Stomach smooth muscle (tissue), 2 donors: ENCODE results near the gene SAP30BP.

Experiments used
- H3K27ac ChIP-seq: one replicate; pipeline ENCODE4 v1.7.0; 2013; ENCODE audit warnings: mild to moderate bottlenecking, low read length, inconsistent platforms
- H3K27me3 ChIP-seq, 2 donors: one replicate each; pipeline ENCODE4 v1.7.0; 2013; ENCODE audit warnings: low read length in 2 of 2; ENCODE audit not compliant: insufficient read depth in 2 of 2, control insufficient read depth in 1 of 2
- H3K36me3 ChIP-seq, 2 donors: one replicate each; pipeline ENCODE4 v1.7.0; 2013; ENCODE audit warnings: low read length in 2 of 2; ENCODE audit not compliant: control insufficient read depth in 2 of 2, insufficient read depth in 2 of 2
- H3K4me1 ChIP-seq: one replicate; pipeline ENCODE4 v1.7.0; 2013; ENCODE audit warnings: low read length; ENCODE audit not compliant: control insufficient read depth, insufficient read depth
- H3K4me3 ChIP-seq, 2 donors: one replicate each; pipeline ENCODE4 v1.7.0; 2013; ENCODE audit warnings: low read length in 2 of 2
- H3K9ac ChIP-seq, 2 donors: one replicate each; pipeline ENCODE4 v1.7.0; 2013; ENCODE audit warnings: low read length in 2 of 2, mild to moderate bottlenecking in 1 of 2
- H3K9me3 ChIP-seq, 2 donors: one replicate each; pipeline ENCODE4 v1.7.0; 2013; ENCODE audit warnings: low read length in 2 of 2; ENCODE audit not compliant: control insufficient read depth in 2 of 2
- donor health status: healthy.
- donor health status: Pancreatic carcinoma.

SAP30BP gene

DNA sequence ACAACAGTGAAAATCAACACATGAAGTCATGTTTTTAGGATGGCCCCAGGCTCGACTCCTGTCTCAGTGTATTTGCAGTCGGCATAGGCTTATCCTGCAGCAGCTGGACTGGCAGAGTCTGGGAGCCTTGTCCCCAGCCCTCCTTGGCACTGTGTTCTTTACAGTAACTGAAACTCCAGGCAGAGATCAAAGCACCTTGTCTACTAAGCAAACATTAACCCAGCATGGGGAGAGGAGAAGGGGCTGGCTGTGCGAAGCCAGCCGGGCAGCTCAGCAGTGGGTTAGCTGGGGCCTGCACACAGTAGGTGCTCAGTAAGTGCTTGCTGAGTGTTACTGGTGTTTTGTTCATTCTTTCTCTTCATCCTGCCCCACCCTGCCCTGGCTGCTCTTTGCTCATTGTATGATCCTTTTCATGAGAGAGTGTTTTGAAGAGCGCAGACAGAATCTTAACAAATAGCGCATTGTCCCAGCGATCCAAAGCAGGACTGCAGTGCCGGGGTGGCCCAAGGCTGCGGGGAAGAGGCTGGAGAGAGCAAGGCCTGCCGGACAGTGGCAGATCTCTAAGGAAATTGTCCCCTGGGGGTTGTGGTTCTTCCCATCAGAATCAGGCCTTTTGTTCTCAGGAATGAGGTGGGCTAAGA is 30.6 kb downstream of the SAP30BP start:
- peaks cover 44% of the 10 kb centered on the region for H3K4me1 ChIP-seq
- H3K9ac ChIP-seq = no peak overlapping the region
- H3K27ac ChIP-seq = no peak overlapping the region
- H3K27me3 ChIP-seq = no peaks in the 10 kb centered on the region
- no peak overlapping the region for H3K4me3 ChIP-seq
- H3K36me3 ChIP-seq = peaks cover 40 to 48% of the 10 kb centered on the region in 2 donors
- no peaks in the 10 kb centered on the region for H3K9me3 ChIP-seq

DNA sequence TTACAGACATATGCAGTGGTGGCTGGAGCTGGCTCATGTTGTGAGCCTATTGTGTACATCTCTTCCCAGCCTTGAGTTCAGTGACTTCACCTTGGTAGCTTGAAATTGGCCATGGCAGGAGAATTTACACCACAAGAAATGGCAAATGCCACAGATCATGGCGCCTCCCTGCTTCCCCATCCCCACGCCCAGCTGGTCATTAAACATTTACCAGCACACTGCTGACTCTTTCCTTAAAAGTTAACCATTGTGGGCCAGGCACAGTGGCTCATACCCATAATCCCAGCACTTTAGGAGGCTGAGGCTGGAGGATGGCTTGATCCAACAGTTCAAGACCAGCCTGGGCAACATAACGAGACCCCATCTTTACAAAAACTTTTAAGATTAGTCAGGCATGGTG is 31.5 kb downstream of the SAP30BP start:
- Histone ChIP-seq H3K36me3 (peaks cover 49 to 57% of the 10 kb centered on the region in 2 donors), H3K9ac (no peak overlapping the region), H3K4me3 (no peak overlapping the region), H3K27me3 (no peaks in the 10 kb centered on the region), H3K4me1 (peaks cover 35% of the 10 kb centered on the region), H3K9me3 (no peaks in the 10 kb centered on the region), H3K27ac (no peak overlapping the region)

DNA sequence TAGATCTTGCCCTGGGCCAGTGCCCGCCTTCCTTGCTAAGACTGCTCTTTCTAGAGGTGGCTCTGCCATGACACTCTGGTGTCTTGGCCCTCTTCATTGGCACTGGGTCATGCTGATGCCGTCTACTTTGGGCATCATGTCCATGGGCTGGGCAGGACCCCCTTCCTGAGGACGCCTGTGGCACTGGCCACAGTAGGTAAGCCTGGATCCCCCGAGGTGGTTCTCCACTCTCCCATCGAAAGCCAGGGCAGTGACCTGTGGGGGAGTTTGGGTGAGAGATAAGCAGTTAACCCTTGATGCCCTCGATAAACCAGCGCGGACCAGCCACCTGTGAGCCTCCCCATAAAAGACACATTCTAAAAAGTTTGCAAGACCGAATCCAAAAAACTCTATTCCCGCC is 34.1 kb downstream of the SAP30BP start:
- H3K4me3 ChIP-seq = no peak overlapping the region
- H3K27me3 ChIP-seq = no peaks in the 10 kb centered on the region
- H3K36me3 ChIP-seq = peaks cover 62 to 64% of the 10 kb centered on the region in 2 donors
- no peak overlapping the region for H3K9ac ChIP-seq
- H3K4me1 ChIP-seq = peaks cover 25% of the 10 kb centered on the region
- H3K27ac ChIP-seq = peak overlapping the region; percentile 49
- no peaks in the 10 kb centered on the region for H3K9me3 ChIP-seq

DNA sequence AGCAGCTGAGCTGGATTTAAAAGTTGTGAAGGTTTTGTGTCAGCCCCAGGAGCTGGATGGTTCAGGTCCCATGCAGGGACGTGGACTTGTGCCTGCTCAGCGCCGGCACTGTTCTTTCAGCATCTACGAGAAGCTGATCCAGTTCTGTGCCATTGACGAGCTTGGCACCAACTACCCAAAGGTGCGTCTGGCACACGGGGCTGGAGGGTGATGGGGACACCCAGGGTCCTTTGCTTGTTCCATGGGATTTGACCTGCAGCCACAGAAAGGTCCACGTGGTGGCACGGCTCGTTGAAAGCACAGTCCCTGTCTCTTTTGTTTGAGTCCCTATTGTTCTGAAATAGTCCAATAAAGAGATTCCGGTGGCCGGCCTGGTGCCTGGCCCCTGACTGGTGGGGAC is 36.1 kb downstream of the SAP30BP start:
- no peaks in the 10 kb centered on the region for H3K27me3 ChIP-seq
- peaks cover 64 to 66% of the 10 kb centered on the region in 2 donors for H3K36me3 ChIP-seq
- no peak overlapping the region for H3K4me3 ChIP-seq
- no peaks in the 10 kb centered on the region for H3K9me3 ChIP-seq
- H3K27ac ChIP-seq = no peak overlapping the region
- H3K4me1 ChIP-seq = peaks cover 19% of the 10 kb centered on the region
- H3K9ac ChIP-seq = no peak overlapping the region

DNA sequence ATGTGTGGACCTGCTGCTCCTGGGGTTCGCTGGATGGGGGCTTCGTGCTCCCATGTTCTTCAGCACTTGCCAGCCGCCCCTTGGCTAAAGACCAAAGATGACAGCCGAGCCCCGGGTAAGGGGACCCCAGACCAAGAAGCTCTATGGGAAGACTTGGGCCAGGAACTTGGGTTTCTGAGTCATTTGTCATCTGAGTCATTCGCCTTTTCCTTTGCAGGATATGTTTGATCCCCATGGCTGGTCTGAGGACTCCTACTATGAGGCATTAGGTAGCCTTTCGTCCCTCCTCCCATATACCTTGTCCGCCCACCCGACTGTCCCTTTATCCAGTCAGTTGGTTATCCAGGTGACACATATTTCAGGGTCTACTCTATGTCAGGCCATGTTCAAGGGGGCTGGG is 36.5 kb downstream of the SAP30BP start:
- H3K4me3 ChIP-seq = no peak overlapping the region
- H3K27me3 ChIP-seq = no peaks in the 10 kb centered on the region
- no peaks in the 10 kb centered on the region for H3K9me3 ChIP-seq
- no peak overlapping the region for H3K9ac ChIP-seq
- no peak overlapping the region for H3K27ac ChIP-seq
- peaks cover 19% of the 10 kb centered on the region for H3K4me1 ChIP-seq
- peaks cover 66% of the 10 kb centered on the region in 2 donors for H3K36me3 ChIP-seq

DNA sequence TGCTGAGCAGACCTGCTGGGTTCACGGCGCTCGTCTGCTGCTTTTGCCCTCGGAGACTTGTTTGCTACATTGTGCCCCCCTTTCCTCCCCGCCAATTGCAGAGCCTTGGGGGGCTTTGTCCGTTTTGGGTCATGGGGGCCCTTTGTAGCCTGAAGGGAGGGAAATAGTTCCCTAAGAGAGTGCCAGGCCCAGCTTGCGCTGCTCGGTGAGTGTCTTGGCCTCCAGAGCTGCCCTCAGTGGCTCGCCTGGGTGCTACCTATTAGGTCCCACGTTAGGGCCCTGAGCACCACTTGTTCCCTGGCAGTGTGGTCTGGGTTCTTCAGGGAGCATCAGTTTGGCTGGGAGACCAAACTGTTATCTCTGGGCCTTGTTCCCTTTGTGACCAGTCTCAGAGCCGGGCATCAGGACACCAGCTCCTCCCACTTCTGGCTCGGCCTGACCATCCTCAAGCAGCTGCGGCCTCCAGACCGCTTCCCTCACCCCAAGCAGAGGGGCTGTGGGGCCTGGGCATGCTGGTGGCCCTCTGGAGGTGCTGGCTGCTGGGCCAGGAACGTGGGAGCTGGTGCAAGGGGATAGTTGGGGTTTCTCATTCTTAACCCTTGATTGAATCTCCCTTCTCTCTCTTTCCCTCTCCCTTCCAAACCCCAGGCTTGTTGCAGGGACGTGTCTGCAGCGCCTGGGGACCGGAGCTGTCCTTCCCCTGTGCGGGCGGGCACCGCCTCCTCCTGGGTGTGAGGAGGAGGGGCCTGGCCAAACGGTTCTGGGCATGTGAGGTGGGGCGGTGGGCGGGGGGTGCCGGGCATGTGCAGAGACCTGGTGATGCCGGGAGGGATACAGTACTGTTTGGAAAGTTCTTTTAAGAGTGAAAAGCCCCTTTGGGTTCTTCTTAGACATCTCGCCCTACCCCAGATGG is 38.1 kb downstream of the SAP30BP start:
- Histone ChIP-seq H3K4me3 (no peak overlapping the region), H3K27ac (no peak overlapping the region), H3K36me3 (peaks cover 60 to 65% of the 10 kb centered on the region in 2 donors), H3K27me3 (no peaks in the 10 kb centered on the region), H3K9ac (no peak overlapping the region), H3K4me1 (peaks cover 11% of the 10 kb centered on the region), H3K9me3 (no peaks in the 10 kb centered on the region)

DNA sequence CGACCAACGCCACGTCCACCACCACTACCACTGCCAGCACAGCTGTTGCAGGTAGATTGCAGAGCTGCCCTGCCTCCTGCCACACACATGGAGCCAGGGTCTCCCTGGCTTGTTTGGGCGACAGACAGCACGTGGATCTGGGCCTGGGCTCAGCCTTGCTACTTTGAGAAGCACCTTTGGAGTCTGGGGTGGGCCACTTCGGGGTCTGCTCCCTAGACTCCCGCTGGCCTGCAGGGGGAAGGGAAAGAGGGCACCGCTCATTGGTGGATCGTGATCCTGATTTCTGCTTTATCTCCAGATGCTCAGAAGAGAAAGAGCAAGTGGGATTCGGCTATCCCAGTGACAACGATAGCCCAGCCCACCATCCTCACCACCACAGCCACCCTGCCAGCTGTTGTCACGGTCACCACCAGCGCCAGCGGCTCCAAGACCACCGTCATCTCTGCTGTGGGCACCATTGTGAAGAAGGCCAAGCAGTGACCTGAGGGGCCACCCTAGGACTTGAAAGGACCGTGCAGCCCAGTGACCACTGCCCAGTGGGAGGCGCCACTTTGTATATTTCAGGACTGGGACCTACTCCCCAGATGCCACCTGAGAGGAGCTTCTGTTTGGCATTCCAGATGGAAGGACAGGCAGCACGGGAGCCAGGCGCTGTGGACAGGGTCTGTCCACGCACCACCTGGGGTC is 39.0 kb downstream of the SAP30BP start:
- Histone ChIP-seq H3K27ac (no peak overlapping the region), H3K9ac (no peak overlapping the region), H3K4me1 (peaks cover 3% of the 10 kb centered on the region), H3K9me3 (no peaks in the 10 kb centered on the region), H3K27me3 (no peaks in the 10 kb centered on the region), H3K36me3 (peaks cover 51 to 55% of the 10 kb centered on the region in 2 donors), H3K4me3 (no peak overlapping the region)

DNA sequence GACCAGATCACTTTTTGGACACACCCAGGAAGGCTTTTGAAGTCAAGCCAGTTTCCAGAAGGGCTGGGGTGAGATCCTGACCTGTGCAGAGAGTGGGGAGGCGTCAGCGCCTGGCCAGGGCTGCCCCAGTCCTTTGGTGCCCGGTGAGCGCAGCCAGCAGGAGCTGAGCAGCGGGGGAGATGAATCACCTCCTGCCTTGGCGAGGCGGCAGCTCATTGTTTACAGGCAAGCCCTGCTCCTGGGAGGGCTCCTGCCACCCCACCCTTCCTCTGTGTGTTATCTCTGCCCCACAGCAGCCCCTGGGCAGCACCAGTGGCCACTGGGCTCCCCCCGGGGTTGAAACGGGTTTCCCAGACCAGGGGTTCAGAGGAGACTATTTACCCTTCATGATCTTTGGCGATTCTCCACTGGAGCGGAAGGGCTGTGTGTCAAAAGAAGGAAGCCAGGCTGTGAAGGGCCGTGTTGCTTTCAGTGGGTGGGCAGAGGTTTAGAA is 40.0 kb downstream of the SAP30BP start:
- no peaks in the 10 kb centered on the region for H3K27me3 ChIP-seq
- no peak overlapping the region for H3K9ac ChIP-seq
- H3K36me3 ChIP-seq = peaks cover 44 to 47% of the 10 kb centered on the region in 2 donors
- H3K4me1 ChIP-seq = peaks cover 2% of the 10 kb centered on the region
- H3K4me3 ChIP-seq = no peak overlapping the region
- no peak overlapping the region for H3K27ac ChIP-seq
- H3K9me3 ChIP-seq = no peaks in the 10 kb centered on the region

DNA sequence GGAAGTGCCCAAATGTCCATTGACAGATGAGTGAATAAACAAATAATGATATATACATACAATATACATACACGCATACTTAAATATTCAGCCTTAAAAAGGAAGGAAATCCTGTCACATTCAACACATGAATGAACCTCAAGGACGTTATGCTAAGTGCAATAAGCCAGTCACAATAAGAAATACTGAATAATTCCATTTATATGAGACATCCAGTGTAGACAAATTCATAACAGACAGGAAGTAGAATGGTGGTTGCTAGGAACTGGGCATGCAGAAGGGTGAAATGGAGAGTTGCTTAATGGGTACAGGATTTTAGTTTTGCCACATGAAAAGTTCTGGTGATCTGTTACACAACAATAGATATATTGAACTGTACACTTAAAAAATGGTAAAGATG is 45.3 kb downstream of the SAP30BP start:
- H3K9me3 ChIP-seq = no peaks in the 10 kb centered on the region
- H3K36me3 ChIP-seq = peaks cover 2 to 6% of the 10 kb centered on the region in 2 donors
- H3K9ac ChIP-seq = no peak overlapping the region
- no peaks in the 10 kb centered on the region for H3K27me3 ChIP-seq
- no peak overlapping the region for H3K27ac ChIP-seq
- no peak overlapping the region for H3K4me3 ChIP-seq
- no peaks in the 10 kb centered on the region for H3K4me1 ChIP-seq

DNA sequence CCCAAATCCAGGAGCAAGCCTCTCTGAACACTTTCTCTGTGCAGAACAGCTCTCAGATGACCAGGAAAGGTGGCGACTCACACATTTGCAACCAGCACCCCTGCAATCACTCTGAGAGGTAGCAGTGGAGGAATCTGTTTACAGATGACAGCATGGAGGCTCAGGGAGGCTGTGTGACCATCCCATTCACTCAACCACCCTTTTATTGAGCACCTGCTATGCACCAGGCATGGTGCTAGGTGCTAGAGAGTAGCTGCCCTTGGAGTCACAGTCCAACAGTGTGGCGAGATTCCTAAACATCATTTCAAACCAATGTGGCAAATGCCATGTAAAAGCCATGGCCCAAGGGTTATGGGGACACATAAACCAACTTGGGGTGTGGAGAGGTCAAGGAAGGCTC is 52.6 kb downstream of the SAP30BP start:
- H3K4me3 ChIP-seq = no peak overlapping the region
- no peaks in the 10 kb centered on the region for H3K9me3 ChIP-seq
- H3K27ac ChIP-seq = no peak overlapping the region
- H3K4me1 ChIP-seq = peaks cover 13% of the 10 kb centered on the region
- H3K27me3 ChIP-seq = peaks cover 31 to 35% of the 10 kb centered on the region in 2 donors
- no peak overlapping the region for H3K9ac ChIP-seq
- H3K36me3 ChIP-seq = no peaks in the 10 kb centered on the region
